Cardiac muscle cell (in vitro differentiated cells and primary cell): ENCODE results near the gene SPAG16. TPM values are rescaled to one million over a fixed set of nuclear protein-coding genes. Genes with fewer than 3 reads are reported as not detected.

Source experiments
- DNase-seq, 2 donors: peaks; one replicate each; pipeline versions ENCODE4 v3.0.0 to v3.0.0-alpha.2; 2010 to 2017; ENCODE audit warnings: low read depth in 1 of 2, low spot score in 1 of 2
- H3K27ac ChIP-seq: fragments of 200-600 bp; sonication (generic); 2 replicates; pipeline ENCODE4 v1.5.1; 2016
- H3K27me3 ChIP-seq: fragments of 200-600 bp; sonication (generic); 2 replicates; pipeline ENCODE4 v1.6.0; 2016; ENCODE audit warnings: control low read depth
- H3K36me3 ChIP-seq: fragments of 200-600 bp; sonication (generic); 2 replicates; pipeline ENCODE4 v1.5.1; 2016; ENCODE audit warnings: control low read depth
- H3K4me1 ChIP-seq: fragments of 200-600 bp; sonication (generic); 2 replicates; pipeline ENCODE4 v1.8.1; 2017; ENCODE audit warnings: low read depth, mild to moderate bottlenecking, mixed run types
- H3K4me3 ChIP-seq: fragments of 200-600 bp; sonication (generic); 2 replicates; pipeline ENCODE4 v1.5.1; 2016; ENCODE audit warnings: mild to moderate bottlenecking
- H3K9me3 ChIP-seq: fragments of 200-600 bp; sonication (generic); 2 replicates; pipeline ENCODE4 v1.5.1; 2017; ENCODE audit warnings: low read depth, mild to moderate bottlenecking, control low read depth
- CTCF ChIP-seq: IDR thresholded peaks from 2 replicates; pipeline ENCODE4 v1.5.1; 2012; ENCODE audit warnings: low read depth, mild to moderate bottlenecking, low read length
- polyA plus RNA-seq: library from polyadenylated mRNA; unstranded; fragments of >200 nt; fragmentation: Nextera tagmentation; extraction: Ambion mirVana; gene quantifications from 2 replicates; pipeline ENCODE4 v1.2.1, GENCODE V29; 2016
- total RNA-seq: library from RNA; depleted of rRNA; stranded (reverse); fragments of >200 nt; gene quantifications from 2 replicates; pipeline ENCODE4 v1.2.3, GENCODE V29; 2016

Gene SPAG16
- total and polyA plus RNA-seq, 2 experiments from 2014 or later, result 32.8 to 57.9 TPM

GRCh38 chr2:213806125-213806726 lies 522.0 kb downstream of the SPAG16 start:
- Histone ChIP-seq H3K4me1 (no peaks in the 10 kb centered on the region), H3K27me3 (no peaks in the 10 kb centered on the region), H3K27ac (no peak overlapping the region), H3K4me3 (no peak overlapping the region), H3K36me3 (no peaks in the 10 kb centered on the region), H3K9me3 (no peaks in the 10 kb centered on the region)
- peak; percentile 19 for TF ChIP-seq CTCF
- peak; percentile 7 to 53 for DNase-seq

- DNase-seq, result no peak
- H3K4me1 ChIP-seq, result no peaks in the 10 kb centered on the region
- no peak overlapping the region for H3K4me3 ChIP-seq
- H3K27me3 ChIP-seq, result no peaks in the 10 kb centered on the region
- no peaks in the 10 kb centered on the region for H3K9me3 ChIP-seq
- no peaks in the 10 kb centered on the region for H3K36me3 ChIP-seq
- H3K27ac ChIP-seq, result no peak overlapping the region
- no peak for TF ChIP-seq CTCF
Observed at GRCh38 chr2:213816583-213816982, 532.3 kb downstream of the SPAG16 start.

- no peak for DNase-seq
- Histone ChIP-seq H3K4me1 (no peaks in the 10 kb centered on the region), H3K27me3 (no peaks in the 10 kb centered on the region), H3K27ac (no peak overlapping the region), H3K4me3 (no peak overlapping the region), H3K36me3 (no peaks in the 10 kb centered on the region), H3K9me3 (no peaks in the 10 kb centered on the region)
- TF ChIP-seq CTCF, result no peak
Observed at GRCh38 chr2:213818436-213818835, 534.2 kb downstream of the SPAG16 start.

DNA sequence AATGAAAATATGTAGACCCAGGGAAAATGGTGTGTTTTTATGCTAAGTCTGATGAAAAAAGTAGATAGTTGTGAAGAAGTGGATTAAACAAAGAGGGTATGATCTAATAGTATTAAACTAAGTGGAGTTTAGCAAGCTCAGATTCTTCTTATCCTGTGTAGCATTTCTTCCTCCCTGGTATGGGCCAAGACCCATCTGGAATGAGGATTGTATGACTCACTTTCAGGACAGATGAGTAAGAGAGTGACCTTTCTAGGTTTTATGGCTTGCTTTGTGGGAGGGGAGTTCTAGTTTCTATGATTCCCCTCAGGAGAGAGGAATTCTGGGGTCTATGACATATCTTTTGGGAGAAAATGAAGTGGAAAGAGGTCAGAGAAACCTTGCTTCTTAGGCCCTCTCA lies 550.1 kb downstream of the SPAG16 start:
- no peak for TF ChIP-seq CTCF
- no peaks in the 10 kb centered on the region for H3K9me3 ChIP-seq
- peak in 1 of 2 donors; percentile 72 for DNase-seq

GRCh38 chr2:213834746-213835145 lies 550.5 kb downstream of the SPAG16 start:
- Histone ChIP-seq H3K4me3 (no peak overlapping the region), H3K9me3 (no peaks in the 10 kb centered on the region), H3K27me3 (no peaks in the 10 kb centered on the region), H3K4me1 (no peaks in the 10 kb centered on the region), H3K27ac (no peak overlapping the region), H3K36me3 (no peaks in the 10 kb centered on the region)
- TF ChIP-seq CTCF, result no peak
- DNase-seq, result peak in 1 of 2 donors; percentile 53

More for the DNA sequence above, 550.1 kb downstream of the SPAG16 start:
- H3K27me3 ChIP-seq, result no peaks in the 10 kb centered on the region
- H3K36me3 ChIP-seq, result no peaks in the 10 kb centered on the region
- H3K4me3 ChIP-seq, result no peak overlapping the region
- no peak overlapping the region for H3K27ac ChIP-seq
- no peaks in the 10 kb centered on the region for H3K4me1 ChIP-seq
